ENCODE measurements around the gene MGME1.

MGME1 gene

GRCh38 chr20:17935186-17935585, 33.6 kb upstream of the MGME1 start:
- Histone ChIP-seq H3K9me2 (replicated peaks; ENCODE audit: low read depth, low read length) (no peaks in the 10 kb centered on the region), H3K4me3 (ENCODE audit: low read length, poor library complexity, severe bottlenecking) (no peak overlapping the region), H2AFZ (ENCODE audit: low read length) (no peak overlapping the region), H3K9ac (ENCODE audit: low read depth, low read length, poor library complexity, severe bottlenecking) (no peak overlapping the region), H3K4me2 (ENCODE audit: low read depth, low read length, poor library complexity, severe bottlenecking) (no peak overlapping the region), H3K9me3 (ENCODE audit: insufficient read depth, low read depth, low read length) (no peaks in the 10 kb centered on the region), H4K20me1 (ENCODE audit: insufficient read depth, low read length, poor library complexity, severe bottlenecking) (no peaks in the 10 kb centered on the region), H3K79me2 (ENCODE audit: insufficient read depth, low read length) (no peaks in the 10 kb centered on the region), H3K36me3 (ENCODE audit: insufficient read depth, low read length) (no peaks in the 10 kb centered on the region), H3K27me3 (ENCODE audit: insufficient read depth, low read length, poor library complexity, severe bottlenecking) (no peaks in the 10 kb centered on the region), H3F3A (ENCODE audit: low read depth) (no peaks in the 10 kb centered on the region; the same call in 1 of the 2 replicates), H3K4me1 (ENCODE audit: insufficient read depth, low read length, poor library complexity, severe bottlenecking) (peaks cover 21% of the 10 kb centered on the region)
- TF ChIP-seq EZH2phosphoT487 (IDR thresholded peaks at IDR 0.05; ENCODE audit: borderline replicate concordance), result no peak
- TF ChIP-seq CTCF (conservative IDR thresholded peaks at IDR 0.05; ENCODE audit: low read length), result no peak

GRCh38 chr20:17935761-17936160, 33.1 kb upstream of the MGME1 start:
- H3K9ac ChIP-seq (ENCODE audit: low read depth, low read length, poor library complexity, severe bottlenecking), result no peak overlapping the region
- no peaks in the 10 kb centered on the region for H3K9me2 ChIP-seq (replicated peaks; ENCODE audit: low read depth, low read length)
- H3K4me1 ChIP-seq (ENCODE audit: insufficient read depth, low read length, poor library complexity, severe bottlenecking), result peaks cover 21% of the 10 kb centered on the region
- H3F3A ChIP-seq (ENCODE audit: low read depth), result peaks cover 1% of the 10 kb centered on the region; the same call in 1 of the 2 replicates
- TF ChIP-seq EZH2phosphoT487 (IDR thresholded peaks at IDR 0.05; ENCODE audit: borderline replicate concordance) (no peak), CTCF (conservative IDR thresholded peaks at IDR 0.05; ENCODE audit: low read length) (no peak)
- H3K4me3 ChIP-seq (ENCODE audit: low read length, poor library complexity, severe bottlenecking), result no peak overlapping the region
- H3K36me3 ChIP-seq (ENCODE audit: insufficient read depth, low read length), result peaks cover 5% of the 10 kb centered on the region; the same call in 1 of the 2 replicates
- H3K79me2 ChIP-seq (ENCODE audit: insufficient read depth, low read length), result no peaks in the 10 kb centered on the region
- H3K9me3 ChIP-seq (ENCODE audit: insufficient read depth, low read depth, low read length), result no peaks in the 10 kb centered on the region
- H3K4me2 ChIP-seq (ENCODE audit: low read depth, low read length, poor library complexity, severe bottlenecking), result no peak overlapping the region
- H4K20me1 ChIP-seq (ENCODE audit: insufficient read depth, low read length, poor library complexity, severe bottlenecking), result no peaks in the 10 kb centered on the region
- no peaks in the 10 kb centered on the region for H3K27me3 ChIP-seq (ENCODE audit: insufficient read depth, low read length, poor library complexity, severe bottlenecking)
- H2AFZ ChIP-seq (ENCODE audit: low read length), result no peak overlapping the region

GRCh38 chr20:17936286-17936760, 32.5 kb upstream of the MGME1 start:
- Histone ChIP-seq H3K9me3 (ENCODE audit: insufficient read depth, low read depth, low read length) (no peaks in the 10 kb centered on the region), H3F3A (ENCODE audit: low read depth) (peaks cover 4% of the 10 kb centered on the region; the same call in 1 of the 2 replicates), H4K20me1 (ENCODE audit: insufficient read depth, low read length, poor library complexity, severe bottlenecking) (peaks cover 2% of the 10 kb centered on the region), H3K27me3 (ENCODE audit: insufficient read depth, low read length, poor library complexity, severe bottlenecking) (no peaks in the 10 kb centered on the region), H3K4me2 (ENCODE audit: low read depth, low read length, poor library complexity, severe bottlenecking) (no peak overlapping the region), H3K4me3 (ENCODE audit: low read length, poor library complexity, severe bottlenecking) (no peak overlapping the region), H2AFZ (ENCODE audit: low read length) (no peak overlapping the region), H3K9ac (ENCODE audit: low read depth, low read length, poor library complexity, severe bottlenecking) (no peak overlapping the region), H3K79me2 (ENCODE audit: insufficient read depth, low read length) (no peaks in the 10 kb centered on the region), H3K36me3 (ENCODE audit: insufficient read depth, low read length) (peaks cover 11% of the 10 kb centered on the region; the same call in 1 of the 2 replicates), H3K9me2 (replicated peaks; ENCODE audit: low read depth, low read length) (no peaks in the 10 kb centered on the region), H3K4me1 (ENCODE audit: insufficient read depth, low read length, poor library complexity, severe bottlenecking) (peaks cover 21% of the 10 kb centered on the region)
- no peak for TF ChIP-seq EZH2phosphoT487 (IDR thresholded peaks at IDR 0.05; ENCODE audit: borderline replicate concordance)
- no peak for TF ChIP-seq CTCF (conservative IDR thresholded peaks at IDR 0.05; ENCODE audit: low read length)

Data from Loucy (cell line).